ENCODE data around the gene ATXN1. TPM values are rescaled to one million over a fixed set of nuclear protein-coding genes. Genes with fewer than 3 reads are reported as not detected.

ATXN1 gene
- total and polyA plus RNA-seq, 3 donors from 2014 or later, result 12.8 to 84.1 (median 64.3) TPM

DNA sequence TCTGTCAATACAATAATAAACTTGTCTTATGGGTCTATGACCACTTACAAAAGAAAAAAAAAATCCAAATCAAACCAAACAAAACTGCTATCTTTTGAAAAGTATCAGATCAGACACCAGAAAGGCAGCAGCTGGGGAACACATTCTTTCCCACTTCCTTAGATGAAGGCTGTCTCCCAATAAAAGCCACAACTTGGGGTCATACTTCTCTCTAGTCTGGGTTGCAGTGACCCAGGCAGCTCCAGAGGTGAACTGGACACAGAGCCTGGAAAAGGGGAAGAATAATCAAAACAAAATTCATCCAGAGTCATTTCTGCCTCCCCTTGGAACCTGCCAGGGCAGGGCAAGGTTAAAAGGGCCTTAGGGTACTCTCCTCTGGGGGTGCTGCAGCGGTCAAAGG, 19.1 kb downstream of the ATXN1 start:
- Histone ChIP-seq H3K36me3 (ENCODE audit: low read depth, missing control alignments) (no peaks in the 10 kb centered on the region), H3K4me3 (no peak overlapping the region), H3K4me1 (peaks cover 19% of the 10 kb centered on the region), H3K27ac (peak overlapping the region in 1 of 2 donors; percentile 69), H3K9me3 (no peaks in the 10 kb centered on the region), H3K27me3 (no peaks in the 10 kb centered on the region)
- 89 to 100% methylated on average over 1 of the region's 1 CpG for WGBS, 2 donors
- DNase-seq, result no peak
- intact Hi-C loops (cut with DNase I; ENCODE audit: low total_unique reads), result no loop called here
- TF ChIP-seq, protein P1, sequence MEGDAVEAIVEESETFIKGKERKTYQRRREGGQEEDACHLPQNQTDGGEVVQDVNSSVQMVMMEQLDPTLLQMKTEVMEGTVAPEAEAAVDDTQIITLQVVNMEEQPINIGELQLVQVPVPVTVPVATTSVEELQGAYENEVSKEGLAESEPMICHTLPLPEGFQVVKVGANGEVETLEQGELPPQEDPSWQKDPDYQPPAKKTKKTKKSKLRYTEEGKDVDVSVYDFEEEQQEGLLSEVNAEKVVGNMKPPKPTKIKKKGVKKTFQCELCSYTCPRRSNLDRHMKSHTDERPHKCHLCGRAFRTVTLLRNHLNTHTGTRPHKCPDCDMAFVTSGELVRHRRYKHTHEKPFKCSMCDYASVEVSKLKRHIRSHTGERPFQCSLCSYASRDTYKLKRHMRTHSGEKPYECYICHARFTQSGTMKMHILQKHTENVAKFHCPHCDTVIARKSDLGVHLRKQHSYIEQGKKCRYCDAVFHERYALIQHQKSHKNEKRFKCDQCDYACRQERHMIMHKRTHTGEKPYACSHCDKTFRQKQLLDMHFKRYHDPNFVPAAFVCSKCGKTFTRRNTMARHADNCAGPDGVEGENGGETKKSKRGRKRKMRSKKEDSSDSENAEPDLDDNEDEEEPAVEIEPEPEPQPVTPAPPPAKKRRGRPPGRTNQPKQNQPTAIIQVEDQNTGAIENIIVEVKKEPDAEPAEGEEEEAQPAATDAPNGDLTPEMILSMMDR (IDR thresholded peaks at IDR 0.05), result no peak
- no peak for TF ChIP-seq POLR2A (IDR thresholded peaks at IDR 0.05)

DNA sequence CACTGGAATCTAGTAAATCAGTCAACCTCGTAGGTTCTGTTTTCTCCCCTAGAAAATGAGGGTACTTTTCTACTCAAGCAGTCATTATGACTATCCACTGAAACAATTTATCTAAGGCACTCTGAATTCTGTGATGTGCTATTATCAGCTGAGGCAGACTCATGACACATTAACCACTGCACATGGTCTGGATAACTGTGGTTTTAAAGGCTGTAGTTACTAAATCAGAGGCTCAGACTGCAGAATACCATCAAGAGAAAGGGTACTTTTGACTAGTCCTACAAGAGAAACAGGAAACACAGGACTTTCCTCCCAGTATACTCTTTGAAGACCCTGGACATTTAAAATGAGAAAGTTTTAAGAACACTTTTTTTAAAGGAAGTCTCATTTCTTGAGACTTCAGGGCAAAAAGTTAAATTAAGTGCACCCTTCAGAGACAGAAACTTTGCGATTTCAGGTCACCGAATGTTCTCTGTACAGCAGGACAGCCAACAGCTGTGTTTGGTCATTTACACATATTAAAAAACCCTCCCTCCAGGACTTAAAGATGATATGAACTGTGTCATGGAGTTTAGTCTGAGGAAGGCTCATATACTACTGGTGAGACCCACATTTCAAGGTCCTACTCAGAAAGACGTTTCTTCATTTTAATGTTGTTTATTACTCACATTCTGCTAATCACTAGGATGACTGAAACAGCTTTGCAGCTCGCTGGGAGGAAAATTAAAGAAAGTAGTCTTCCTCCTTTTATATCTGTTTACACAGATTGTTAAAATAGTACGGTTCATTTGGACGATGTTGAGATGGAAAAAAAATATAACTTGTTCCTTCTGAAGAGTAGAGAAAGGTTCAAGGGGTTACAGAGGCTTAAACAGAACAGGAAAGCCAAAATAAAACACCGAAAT, 19.9 kb downstream of the ATXN1 start:
- peaks cover 25% of the 10 kb centered on the region for H3K4me1 ChIP-seq
- peak overlapping the region in 1 of 2 donors; percentile 69 for H3K27ac ChIP-seq
- H3K36me3 ChIP-seq (ENCODE audit: low read depth, missing control alignments), result no peaks in the 10 kb centered on the region
- intact Hi-C loops (cut with DNase I; ENCODE audit: low total_unique reads), result no loop called here
- no peak overlapping the region for H3K4me3 ChIP-seq
- WGBS, 2 donors, result 49 to 50% methylated on average over 8 of the region's 8 CpGs
- H3K9me3 ChIP-seq, result no peaks in the 10 kb centered on the region
- DNase-seq, result no peak
- H3K27me3 ChIP-seq, result no peaks in the 10 kb centered on the region
- no peak for TF ChIP-seq POLR2A (IDR thresholded peaks at IDR 0.05)
- TF ChIP-seq, protein P1 (IDR thresholded peaks at IDR 0.05), result no peak

DNA sequence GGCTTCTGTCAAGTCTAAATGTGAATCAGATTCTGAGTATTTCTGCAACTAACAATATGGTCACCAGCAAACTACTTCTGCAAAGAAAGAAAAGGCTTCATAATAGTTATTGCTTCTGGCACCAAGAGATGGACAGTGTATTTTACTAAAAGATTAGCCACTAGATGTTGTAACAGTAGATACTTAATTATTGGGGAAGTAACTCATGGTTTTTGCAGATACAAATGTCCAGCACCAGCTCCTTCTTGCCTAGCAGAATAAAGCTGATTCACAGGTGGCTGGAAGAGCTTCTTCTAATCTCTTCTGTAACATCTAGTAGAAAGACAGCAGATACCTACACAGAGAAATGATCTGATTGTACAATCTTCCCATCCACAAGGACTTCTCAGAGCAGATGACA, 21.2 kb downstream of the ATXN1 start:
- intact Hi-C loops (cut with DNase I; ENCODE audit: low total_unique reads), result no loop called here
- Histone ChIP-seq H3K4me3 (no peak overlapping the region), H3K27ac (no peak overlapping the region), H3K27me3 (no peaks in the 10 kb centered on the region), H3K9me3 (no peaks in the 10 kb centered on the region), H3K4me1 (peaks cover 25% of the 10 kb centered on the region), H3K36me3 (ENCODE audit: low read depth, missing control alignments) (no peaks in the 10 kb centered on the region)
- no peak for DNase-seq
- TF ChIP-seq POLR2A (IDR thresholded peaks at IDR 0.05), result no peak
- TF ChIP-seq, protein P1 (IDR thresholded peaks at IDR 0.05), result no peak

DNA sequence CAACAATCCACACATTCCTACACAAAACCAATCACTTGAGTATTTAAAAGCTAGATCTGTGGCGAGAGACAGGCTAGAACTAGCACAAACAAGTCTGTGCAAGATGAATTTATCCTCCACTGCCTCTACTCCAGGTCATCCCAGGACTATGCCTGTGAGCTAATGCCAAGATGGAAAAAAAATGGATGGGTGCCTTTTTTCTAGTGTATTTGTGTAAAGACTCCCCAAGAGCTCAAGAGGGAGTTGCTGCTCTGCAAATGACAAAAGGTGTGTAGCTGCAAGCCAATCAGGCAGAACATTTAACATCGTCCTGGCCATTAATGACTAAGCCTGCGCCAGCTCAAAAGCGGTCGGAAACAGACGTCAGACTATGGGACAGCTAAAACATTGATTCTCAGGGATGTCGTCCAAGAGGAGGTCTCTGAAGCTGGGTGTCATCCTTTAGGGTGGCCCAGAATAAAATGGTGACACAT, 21.9 kb downstream of the ATXN1 start:
- peaks cover 25% of the 10 kb centered on the region for H3K4me1 ChIP-seq
- no peaks in the 10 kb centered on the region for H3K27me3 ChIP-seq
- H3K4me3 ChIP-seq, result no peak overlapping the region
- no peaks in the 10 kb centered on the region for H3K9me3 ChIP-seq
- 86 to 90% methylated on average over 6 to 7 of the region's 7 CpGs for WGBS, 2 donors
- intact Hi-C loops (cut with DNase I; ENCODE audit: low total_unique reads), result no loop called here
- TF ChIP-seq, protein P1 (IDR thresholded peaks at IDR 0.05), result no peak
- TF ChIP-seq POLR2A (IDR thresholded peaks at IDR 0.05), result no peak
- peak overlapping the region in 1 of 2 donors; percentile 3 for H3K27ac ChIP-seq
- no peaks in the 10 kb centered on the region for H3K36me3 ChIP-seq (ENCODE audit: low read depth, missing control alignments)
- no peak for DNase-seq

Data from testis (tissue), 3 donors.